HUES64 (cell line): ENCODE data around the gene MCRS1.

Source experiments
- H3K27ac ChIP-seq: 2 replicates; pipeline ENCODE4 v1.7.0; 2013; ENCODE audit warnings: low read depth, low read length, inconsistent platforms
- H3K27me3 ChIP-seq: 2 replicates; pipeline ENCODE4 v1.6.1; 2013; ENCODE audit warnings: mild to moderate bottlenecking, low read length; ENCODE audit not compliant: insufficient read depth
- H3K36me3 ChIP-seq: 2 replicates; pipeline ENCODE4 v1.6.1; 2013; ENCODE audit warnings: mild to moderate bottlenecking, low read length; ENCODE audit not compliant: insufficient read depth
- H3K4me1 ChIP-seq: 2 replicates; pipeline ENCODE4 v1.6.1; 2013; ENCODE audit warnings: mild to moderate bottlenecking, low read length, moderate library complexity; ENCODE audit not compliant: insufficient read depth
- H3K4me3 ChIP-seq: 2 replicates; pipeline ENCODE4 v1.5.1; 2013; ENCODE audit warnings: mild to moderate bottlenecking, low read length, moderate library complexity
- H3K9ac ChIP-seq: 2 replicates; pipeline ENCODE4 v1.6.1; 2013; ENCODE audit warnings: mild to moderate bottlenecking, low read depth, low read length
- H3K9me3 ChIP-seq: 2 replicates; pipeline ENCODE4 v1.6.1; 2013; ENCODE audit warnings: low read depth, low read length; ENCODE audit not compliant: insufficient read depth
- WGBS: fragments of 150-250, 120-280 bp; methylation state at CpG from one replicate; pipeline ENCODE4 v1.1.7; 2013; ENCODE audit warnings: missing lambda C conversion rate; 5-methylcytosine and 5-hydroxymethylcytosine counted together

MCRS1 gene

GRCh38 chr12:49562831-49563230, 5.1 kb downstream of the MCRS1 start:
- Histone ChIP-seq H3K4me1 (peaks cover 4% of the 10 kb centered on the region; the same call in 1 of the 2 replicates), H3K27me3 (no peaks in the 10 kb centered on the region), H3K4me3 (no peak overlapping the region), H3K27ac (no peak overlapping the region), H3K9ac (no peak overlapping the region), H3K36me3 (peaks cover 81% of the 10 kb centered on the region), H3K9me3 (no peaks in the 10 kb centered on the region)
- 96% methylated on average over 6 of the region's 6 CpGs for WGBS

- no peak overlapping the region for H3K27ac ChIP-seq
- H3K36me3 ChIP-seq, result peaks cover 86% of the 10 kb centered on the region
- H3K9me3 ChIP-seq, result no peaks in the 10 kb centered on the region
- no peak overlapping the region for H3K9ac ChIP-seq
- H3K4me3 ChIP-seq, result no peak overlapping the region
- H3K27me3 ChIP-seq, result no peaks in the 10 kb centered on the region
- peaks cover 4% of the 10 kb centered on the region; the same call in 1 of the 2 replicates for H3K4me1 ChIP-seq
- 97% methylated on average over 6 of the region's 6 CpGs for WGBS
These were observed 5.7 kb downstream of the MCRS1 start for GRCh38 chr12:49562233-49562632.

GRCh38 chr12:49560695-49561094, 7.2 kb downstream of the MCRS1 start:
- H3K4me1 ChIP-seq, result no peaks in the 10 kb centered on the region
- H3K4me3 ChIP-seq, result no peak overlapping the region
- peaks cover 94% of the 10 kb centered on the region for H3K36me3 ChIP-seq
- no peaks in the 10 kb centered on the region for H3K27me3 ChIP-seq
- 95% methylated on average over 7 of the region's 7 CpGs for WGBS
- no peak overlapping the region for H3K9ac ChIP-seq
- H3K9me3 ChIP-seq, result no peaks in the 10 kb centered on the region
- no peak overlapping the region for H3K27ac ChIP-seq

GRCh38 chr12:49559011-49559675, 8.8 kb downstream of the MCRS1 start:
- no peaks in the 10 kb centered on the region for H3K9me3 ChIP-seq

GRCh38 chr12:49558526-49558925, 9.4 kb downstream of the MCRS1 start:
- no peaks in the 10 kb centered on the region for H3K27me3 ChIP-seq
- H3K9me3 ChIP-seq, result no peaks in the 10 kb centered on the region
- no peak overlapping the region for H3K9ac ChIP-seq
- H3K36me3 ChIP-seq, result peaks cover 72% of the 10 kb centered on the region
- no peaks in the 10 kb centered on the region for H3K4me1 ChIP-seq
- H3K27ac ChIP-seq, result no peak overlapping the region
- H3K4me3 ChIP-seq, result no peak overlapping the region
- WGBS, result 94% methylated on average over 13 of the region's 13 CpGs

More at GRCh38 chr12:49559011-49559675, 8.8 kb downstream of the MCRS1 start:
- H3K4me1 ChIP-seq, result no peaks in the 10 kb centered on the region
- H3K9ac ChIP-seq, result no peak overlapping the region
- no peaks in the 10 kb centered on the region for H3K27me3 ChIP-seq
- 94% methylated on average over 17 of the region's 17 CpGs for WGBS
- no peak overlapping the region for H3K4me3 ChIP-seq
- no peak overlapping the region for H3K27ac ChIP-seq
- H3K36me3 ChIP-seq, result peaks cover 78% of the 10 kb centered on the region

GRCh38 chr12:49557917-49558215, 10.1 kb downstream of the MCRS1 start:
- Histone ChIP-seq H3K4me1 (no peaks in the 10 kb centered on the region), H3K27ac (no peak overlapping the region), H3K9ac (no peak overlapping the region), H3K4me3 (no peak overlapping the region), H3K9me3 (no peaks in the 10 kb centered on the region), H3K27me3 (peaks cover 4% of the 10 kb centered on the region; the same call in 1 of the 2 replicates), H3K36me3 (peaks cover 66% of the 10 kb centered on the region)
- WGBS, result 88% methylated on average over 7 of the region's 7 CpGs

- Histone ChIP-seq H3K4me3 (no peak overlapping the region), H3K9me3 (no peaks in the 10 kb centered on the region), H3K27ac (no peak overlapping the region), H3K36me3 (peaks cover 60% of the 10 kb centered on the region), H3K9ac (no peak overlapping the region), H3K4me1 (no peaks in the 10 kb centered on the region), H3K27me3 (peaks cover 10% of the 10 kb centered on the region)
- WGBS, result 93% methylated on average over 18 of the region's 18 CpGs
These were observed 10.6 kb downstream of the MCRS1 start for GRCh38 chr12:49557187-49557916.

- Histone ChIP-seq H3K27ac (no peak overlapping the region), H3K9me3 (no peaks in the 10 kb centered on the region), H3K36me3 (peaks cover 53% of the 10 kb centered on the region), H3K4me1 (no peaks in the 10 kb centered on the region), H3K27me3 (peaks cover 17% of the 10 kb centered on the region), H3K9ac (no peak overlapping the region), H3K4me3 (no peak overlapping the region)
- 94% methylated on average over 12 of the region's 12 CpGs for WGBS
These were observed 11.4 kb downstream of the MCRS1 start for GRCh38 chr12:49556391-49557186.

GRCh38 chr12:49555631-49556390, 12.1 kb downstream of the MCRS1 start:
- Histone ChIP-seq H3K27ac (no peak overlapping the region), H3K27me3 (peaks cover 23% of the 10 kb centered on the region), H3K36me3 (peaks cover 45% of the 10 kb centered on the region), H3K4me1 (no peaks in the 10 kb centered on the region), H3K9me3 (no peaks in the 10 kb centered on the region), H3K4me3 (no peak overlapping the region), H3K9ac (no peak overlapping the region)
- WGBS, result 92% methylated on average over 18 of the region's 18 CpGs

- no peak overlapping the region for H3K27ac ChIP-seq
- H3K27me3 ChIP-seq, result peaks cover 39% of the 10 kb centered on the region
- H3K4me3 ChIP-seq, result no peak overlapping the region
- H3K9me3 ChIP-seq, result no peaks in the 10 kb centered on the region
- 0 out of 2 replicates have a peak, but pooled peaks cover 3% of the 10 kb centered on the region for H3K4me1 ChIP-seq
- 90% methylated on average over 15 of the region's 15 CpGs for WGBS
- peaks cover 30% of the 10 kb centered on the region for H3K36me3 ChIP-seq
- no peak overlapping the region for H3K9ac ChIP-seq
These were observed 13.7 kb downstream of the MCRS1 start for GRCh38 chr12:49554266-49554665.
